Stimulated activated CD4-positive, alpha-beta T cell treated with anti-CD3 and anti-CD28 coated beads, Interleukin-12 subunit alpha, Interleukin-12 subunit beta, amount 100 ng/mL, for 24 hours (primary cell): ENCODE results near the gene TAMALIN.

ENCODE experiments used
- DNase-seq, 2 experiments: peaks; one replicate each; pipeline ENCODE4 v3.0.0-alpha.2; 2020; ENCODE audit warnings: low read depth in 2 of 2

Gene TAMALIN

GRCh38 chr12:51984657-51985056 lies 22.1 kb upstream of the TAMALIN start:
- DNase-seq, result no peak

- DNase-seq, result no peak
These were observed 21.5 kb upstream of the TAMALIN start for GRCh38 chr12:51985154-51985835.

- no peak for DNase-seq
These were observed 19.9 kb upstream of the TAMALIN start for GRCh38 chr12:51986834-51987233.

DNA sequence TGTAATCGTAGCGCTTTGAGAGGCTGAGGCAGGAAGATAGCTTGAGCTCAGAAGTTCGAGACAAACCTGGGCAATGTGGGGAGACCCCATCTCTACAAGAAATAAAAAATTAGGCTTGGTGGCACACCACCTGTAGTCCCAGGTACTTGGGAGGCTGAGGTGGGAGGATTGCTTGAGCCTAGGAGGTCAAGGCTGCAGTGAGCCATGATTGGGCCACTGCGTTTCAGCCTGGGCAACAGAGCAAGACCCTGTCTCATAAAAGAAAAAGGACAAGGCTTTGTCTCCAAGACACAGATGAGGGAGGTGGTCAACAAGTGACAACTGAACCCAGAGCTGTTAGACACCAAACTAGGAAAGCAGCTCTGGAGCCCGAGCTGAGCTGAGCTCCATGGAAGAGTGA lies 14.5 kb upstream of the TAMALIN start:
- DNase-seq, result no peak

GRCh38 chr12:51994539-51994820 lies 12.3 kb upstream of the TAMALIN start:
- no peak for DNase-seq

GRCh38 chr12:51994959-51995358 lies 11.8 kb upstream of the TAMALIN start:
- no peak for DNase-seq

GRCh38 chr12:51997136-51997535 lies 9.6 kb upstream of the TAMALIN start:
- DNase-seq, result no peak

DNA sequence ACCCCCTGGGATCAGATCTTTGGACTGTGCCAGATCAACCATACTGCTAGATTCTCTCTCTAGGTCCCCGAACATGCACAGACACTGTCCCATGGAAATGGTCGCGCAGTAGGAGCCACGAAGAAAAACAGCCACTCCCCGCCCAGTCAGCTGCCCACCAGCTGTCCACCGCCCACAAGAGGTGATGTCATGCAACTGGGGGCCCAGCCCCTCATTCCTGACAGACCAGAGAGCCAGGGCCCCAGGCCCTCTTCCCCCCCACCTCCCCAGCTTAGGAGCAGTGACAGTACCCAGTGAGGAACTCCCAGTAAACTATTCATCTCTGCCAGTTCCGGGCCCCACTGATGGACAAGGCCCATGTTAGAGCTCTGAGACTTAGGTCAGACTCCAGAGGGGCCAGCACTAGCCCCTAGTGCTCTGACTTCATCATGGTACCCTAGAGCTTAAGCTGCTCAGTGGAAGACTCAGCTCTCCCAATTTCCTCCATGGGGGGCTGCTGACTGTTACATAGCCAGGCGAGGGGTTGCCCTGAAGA lies 3.7 kb upstream of the TAMALIN start:
- no peak for DNase-seq

DNA sequence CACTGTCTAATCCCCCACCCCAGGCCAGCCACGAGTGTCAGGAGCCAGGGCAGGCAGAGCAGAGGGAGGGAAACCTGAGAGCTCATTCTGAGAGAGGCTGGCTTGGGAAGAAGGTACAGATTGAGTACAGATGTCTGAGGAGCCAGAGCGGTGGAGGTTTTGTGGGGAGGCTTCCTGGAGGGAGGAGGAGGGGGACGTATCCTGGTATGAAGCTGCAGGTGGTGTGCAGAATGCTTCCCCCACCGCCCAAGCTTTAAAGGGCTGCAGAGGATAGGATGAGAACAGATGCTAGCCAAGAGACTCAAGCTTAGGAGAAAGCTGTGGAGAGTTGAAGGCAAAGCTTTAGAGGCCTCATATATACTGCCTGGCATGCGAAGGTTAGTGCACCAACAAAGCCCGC lies 3.2 kb upstream of the TAMALIN start:
- DNase-seq, result no peak

DNA sequence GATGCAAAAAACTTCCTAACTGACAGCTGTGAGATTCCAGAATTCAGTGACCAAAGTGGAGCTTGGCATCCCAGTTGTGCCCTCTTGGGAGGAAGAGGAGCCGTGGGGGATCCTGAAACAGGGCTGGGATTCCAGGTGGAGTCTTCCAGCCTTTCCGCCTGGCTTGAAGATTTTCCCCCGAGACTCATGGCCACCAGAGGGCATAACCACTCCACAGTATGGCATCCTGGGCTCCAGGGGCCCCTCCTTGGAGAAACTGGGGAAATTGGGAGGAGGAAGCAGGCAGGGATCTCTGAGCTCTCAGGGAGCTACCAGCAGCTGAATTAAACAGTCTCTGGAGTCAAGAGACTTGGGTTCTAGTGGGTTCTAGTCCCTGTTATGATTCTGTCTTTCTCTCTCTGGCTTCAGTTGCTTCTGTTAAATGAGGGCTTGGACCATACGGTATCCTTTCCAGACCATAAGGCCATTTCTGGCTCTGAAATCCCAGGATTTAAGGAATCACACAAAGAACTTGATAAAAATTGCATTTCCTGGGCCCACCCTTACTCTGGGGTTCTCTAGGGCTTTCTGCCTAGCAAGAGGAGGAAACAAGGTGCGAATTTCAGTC lies 2.6 kb upstream of the TAMALIN start:
- DNase-seq, result no peak

GRCh38 chr12:52005218-52005902 lies 1.4 kb upstream of the TAMALIN start:
- DNase-seq, result no peak

GRCh38 chr12:52005903-52006703 lies 643 bp upstream of the TAMALIN start:
- DNase-seq, result no peak

DNA sequence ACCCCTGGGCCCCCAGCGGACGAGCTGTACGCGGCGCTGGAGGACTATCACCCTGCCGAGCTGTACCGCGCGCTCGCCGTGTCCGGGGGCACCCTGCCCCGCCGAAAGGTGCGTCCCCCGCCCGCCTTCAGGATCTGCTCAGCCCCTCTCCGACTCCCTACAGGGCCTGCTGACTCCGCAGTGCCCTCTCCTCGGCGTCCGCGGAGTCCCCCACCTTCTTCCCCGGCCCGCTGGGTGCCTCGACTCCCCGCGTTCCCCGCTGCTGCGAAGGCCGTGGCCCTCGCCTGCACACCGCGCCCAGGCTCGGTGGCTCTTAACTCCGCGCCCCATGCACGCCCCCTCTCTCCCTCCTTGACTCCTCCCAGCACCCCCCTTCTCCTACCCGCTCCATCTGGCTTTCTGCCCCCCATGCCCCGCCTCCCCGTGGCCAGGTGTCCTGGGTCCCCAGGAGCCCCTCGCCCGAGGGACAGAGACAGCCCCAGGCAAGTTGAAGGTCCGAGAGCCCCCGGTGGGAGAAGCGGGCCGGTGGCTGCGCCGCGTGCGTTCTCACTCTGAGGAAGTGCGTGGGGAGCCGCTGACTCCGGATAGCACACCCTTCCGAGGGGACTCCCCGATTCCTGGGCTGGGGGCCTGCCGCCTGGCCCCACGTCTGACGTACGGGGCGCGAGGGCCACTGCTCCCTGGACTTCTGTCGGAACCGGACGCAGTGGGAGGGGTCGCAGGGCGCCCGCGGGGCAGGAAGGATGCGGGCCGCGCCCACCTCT lies 594 bp downstream of the TAMALIN start:
- peak in 1 of 2 experiments; percentile 34 for DNase-seq

- no peak for DNase-seq
These were observed 1.3 kb downstream of the TAMALIN start for GRCh38 chr12:52007982-52008510.

DNA sequence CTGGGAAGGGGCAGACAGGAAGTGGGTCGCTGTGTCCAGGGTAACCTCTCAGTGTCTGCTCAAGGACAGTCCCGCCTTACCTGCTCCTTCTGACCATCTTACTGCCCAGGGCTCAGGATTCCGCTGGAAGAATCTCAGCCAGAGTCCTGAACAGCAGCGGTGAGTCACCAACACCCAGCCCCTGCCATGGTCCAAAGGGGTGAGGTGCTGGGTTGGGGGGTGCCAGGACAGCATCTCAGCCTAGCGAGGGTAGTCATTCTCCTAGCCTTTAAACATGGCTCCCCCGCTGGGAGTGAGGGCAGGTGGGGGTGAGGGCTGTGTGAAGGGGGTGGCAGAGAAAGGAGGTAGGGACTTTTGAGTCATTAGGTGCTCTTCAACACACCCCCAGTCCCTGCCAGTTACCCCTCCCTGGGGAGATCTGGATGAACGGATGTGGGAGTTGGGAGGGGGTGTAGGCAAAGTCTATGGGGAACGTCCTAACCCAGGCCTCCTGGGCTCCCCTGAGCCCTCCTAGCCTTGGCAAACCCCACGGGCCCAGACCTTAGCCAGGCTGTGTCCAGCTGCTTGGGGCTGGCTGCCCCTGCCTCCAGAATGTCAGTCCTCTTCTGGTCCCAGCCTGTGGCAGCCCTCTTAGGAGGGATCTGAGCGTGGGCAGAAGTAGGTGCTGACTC lies 2.5 kb downstream of the TAMALIN start:
- DNase-seq, result no peak

- DNase-seq, result no peak
These were observed 3.4 kb downstream of the TAMALIN start for GRCh38 chr12:52010152-52010622.

- no peak for DNase-seq
These were observed 4.2 kb downstream of the TAMALIN start for GRCh38 chr12:52010692-52011601.

- DNase-seq, result no peak
These were observed 5.0 kb downstream of the TAMALIN start for GRCh38 chr12:52011602-52012214.
